Psoas muscle (tissue), 8 donors: Measurements from ENCODE around the gene RBM18. TPM values are rescaled to one million over a fixed set of nuclear protein-coding genes. Genes with fewer than 3 reads are reported as not detected.
A peak's percentile ranks its signal among the peaks of the same experiment; 100 is the strongest.

Experiments used
- ATAC-seq, 4 donors: fragments of 200-7000 bp; cut with Tn5 transposase; one replicate each; pipeline ENCODE4 v1.9.1; 2020; ENCODE audit warnings: moderate library complexity in 3 of 4, mild to moderate bottlenecking in 2 of 4
- DNase-seq, 2 donors: peaks; one replicate each; pipeline ENCODE4 v3.0.0-alpha.2; 2020
- H3K27ac ChIP-seq: fragments of 200-600 bp; one replicate; pipeline ENCODE4 v1.8.0; 2022
- H3K27me3 ChIP-seq, 3 donors: fragments of 200-600 bp in 1 of 3; one replicate each; pipeline versions ENCODE4 v1.6.1 to v1.8.0; 2013 to 2022; ENCODE audit warnings: low read length in 2 of 3, mild to moderate bottlenecking in 2 of 3, moderate library complexity in 1 of 3; ENCODE audit not compliant: insufficient read depth in 3 of 3
- H3K36me3 ChIP-seq, 2 donors: fragments of 200-600 bp in 1 of 2; one replicate each; pipeline versions ENCODE4 v1.6.1 to v1.8.0; 2013 to 2022; ENCODE audit warnings: low read depth in 1 of 2, mild to moderate bottlenecking in 1 of 2, moderate library complexity in 1 of 2; ENCODE audit not compliant: insufficient read depth in 1 of 2
- H3K4me1 ChIP-seq: fragments of 200-600 bp; one replicate; pipeline ENCODE4 v1.8.0; 2022
- H3K4me3 ChIP-seq: fragments of 200-600 bp; one replicate; pipeline ENCODE4 v1.8.0; 2022; ENCODE audit warnings: mild to moderate bottlenecking
- H3K9me3 ChIP-seq: fragments of 200-600 bp; one replicate; pipeline ENCODE4 v1.8.0; 2022
- WGBS, 3 donors: extraction: QIAGEN DNeasy Blood & Tissue Kit; methylation state at CpG; one replicate each; pipeline versions ENCODE4 v1.1.6 to v1.1.7; 2013; 5-methylcytosine and 5-hydroxymethylcytosine counted together
- intact Hi-C, 2 donors: fragments of 100-400 bp; cut with DNase I; formaldehyde crosslinking; loops; one replicate each; pipeline versions ENCODE4 v1.11.0 to v1.14.2; 2022
- polyA plus RNA-seq, 3 donors: library from polyadenylated mRNA; stranded (reverse); fragments of 200-250 nt; gene quantifications; one replicate each; pipeline ENCODE4 v1.2.3, GENCODE V29; 2013
- total RNA-seq, 4 donors: library from RNA; stranded (reverse); fragmentation: NEBNext Ultra II Directional in 2 of 4; extraction: Animal tissue kit (Norgen Biotek cat#: 25700) in 2 of 4; gene quantifications; one replicate each; pipeline versions ENCODE4 v1.2.1 to v1.2.4, GENCODE V29; 2021 to 2023
- TF ChIP-seq, protein P1 (sequence below): fragments of 200-600 bp; IDR thresholded peaks from one replicate; pipeline ENCODE4 v1.8.0; 2022; ENCODE audit warnings: antibody characterized with exemption
- donor health status: healthy with polysubstance abuse.
- donor health status: DM: no; HTN: no; CAD: no; lungs with moderate emphysema.
- donor health status: Bipolar disorder and iron deficiency.
- donor health status: healthy.
- donor health status: DM: yes; HTN: yes; CAD: no.
- donor health status: DM: no; HTN: no; CAD: no.
- donor health status: DM: no; HTN: no; CAD: no.
- donor health status: DM: yes; HTN: yes; CAD: no.

Gene RBM18
- total and polyA plus RNA-seq, 7 donors: 16.8 to 41.7 (median 33.7) TPM

DNA sequence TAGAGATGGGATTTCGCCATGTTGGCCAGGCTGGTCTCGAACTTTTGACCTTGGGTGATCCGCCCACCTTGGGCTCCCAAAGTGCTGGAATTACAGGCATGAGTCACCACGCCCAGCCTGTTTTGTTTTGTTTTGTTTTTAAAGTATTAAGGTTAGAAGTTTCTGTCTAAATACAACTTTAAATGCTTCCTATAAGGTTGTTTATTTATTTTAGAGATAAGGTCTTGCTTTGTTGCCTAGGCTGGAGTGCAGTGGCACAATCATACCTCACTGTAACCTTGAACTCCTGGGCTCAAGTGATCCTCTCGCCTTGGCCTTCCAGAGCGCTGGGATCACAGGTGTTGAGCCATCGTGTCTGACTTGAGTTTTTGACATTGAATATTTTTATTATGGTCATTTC, 11.5 kb upstream of the RBM18 start:
- Histone ChIP-seq H3K4me3 (no peak overlapping the region), H3K27ac (no peak overlapping the region), H3K9me3 (peaks cover 12% of the 10 kb centered on the region), H3K4me1 (no peaks in the 10 kb centered on the region), H3K27me3 (no peaks in the 10 kb centered on the region), H3K36me3 (peaks cover 6 to 41% of the 10 kb centered on the region in 2 donors)
- DNase-seq: no peak
- no peak for ATAC-seq
- TF ChIP-seq, protein P1, sequence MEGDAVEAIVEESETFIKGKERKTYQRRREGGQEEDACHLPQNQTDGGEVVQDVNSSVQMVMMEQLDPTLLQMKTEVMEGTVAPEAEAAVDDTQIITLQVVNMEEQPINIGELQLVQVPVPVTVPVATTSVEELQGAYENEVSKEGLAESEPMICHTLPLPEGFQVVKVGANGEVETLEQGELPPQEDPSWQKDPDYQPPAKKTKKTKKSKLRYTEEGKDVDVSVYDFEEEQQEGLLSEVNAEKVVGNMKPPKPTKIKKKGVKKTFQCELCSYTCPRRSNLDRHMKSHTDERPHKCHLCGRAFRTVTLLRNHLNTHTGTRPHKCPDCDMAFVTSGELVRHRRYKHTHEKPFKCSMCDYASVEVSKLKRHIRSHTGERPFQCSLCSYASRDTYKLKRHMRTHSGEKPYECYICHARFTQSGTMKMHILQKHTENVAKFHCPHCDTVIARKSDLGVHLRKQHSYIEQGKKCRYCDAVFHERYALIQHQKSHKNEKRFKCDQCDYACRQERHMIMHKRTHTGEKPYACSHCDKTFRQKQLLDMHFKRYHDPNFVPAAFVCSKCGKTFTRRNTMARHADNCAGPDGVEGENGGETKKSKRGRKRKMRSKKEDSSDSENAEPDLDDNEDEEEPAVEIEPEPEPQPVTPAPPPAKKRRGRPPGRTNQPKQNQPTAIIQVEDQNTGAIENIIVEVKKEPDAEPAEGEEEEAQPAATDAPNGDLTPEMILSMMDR: no peak
- WGBS, 3 donors: 94 to 96% (median 94%) methylated on average over 7 of the region's 7 CpGs
- intact Hi-C loops: no loop called here

DNA sequence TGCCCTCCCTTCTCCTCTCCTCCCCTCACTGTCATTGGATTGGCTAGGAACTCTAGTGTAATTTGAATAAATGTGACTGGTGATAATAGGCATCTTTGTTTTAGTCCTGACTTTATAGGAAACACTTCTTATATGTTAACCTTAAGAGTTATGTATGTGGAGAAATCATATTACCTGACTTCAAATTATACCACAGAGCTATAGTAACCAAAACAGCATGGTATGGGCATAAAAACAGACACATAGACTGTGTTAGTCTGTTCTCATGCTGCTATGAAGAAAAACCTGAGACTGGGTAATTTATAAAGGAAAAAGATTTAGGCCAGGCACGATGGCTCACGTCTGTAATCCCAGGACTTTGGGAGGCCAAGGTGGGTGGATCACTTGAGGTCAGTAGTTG, 9.4 kb upstream of the RBM18 start:
- DNase-seq (no peak), ATAC-seq (no peak)
- Histone ChIP-seq H3K9me3 (peaks cover 12% of the 10 kb centered on the region), H3K27me3 (no peaks in the 10 kb centered on the region), H3K4me3 (no peak overlapping the region), H3K36me3 (peaks cover 10 to 34% of the 10 kb centered on the region in 2 donors), H3K4me1 (no peaks in the 10 kb centered on the region), H3K27ac (no peak overlapping the region)
- intact Hi-C loops: no loop called here
- TF ChIP-seq, protein P1: no peak
- WGBS, 3 donors: 79 to 87% (median 86%) methylated on average over 2 of the region's 2 CpGs

DNA sequence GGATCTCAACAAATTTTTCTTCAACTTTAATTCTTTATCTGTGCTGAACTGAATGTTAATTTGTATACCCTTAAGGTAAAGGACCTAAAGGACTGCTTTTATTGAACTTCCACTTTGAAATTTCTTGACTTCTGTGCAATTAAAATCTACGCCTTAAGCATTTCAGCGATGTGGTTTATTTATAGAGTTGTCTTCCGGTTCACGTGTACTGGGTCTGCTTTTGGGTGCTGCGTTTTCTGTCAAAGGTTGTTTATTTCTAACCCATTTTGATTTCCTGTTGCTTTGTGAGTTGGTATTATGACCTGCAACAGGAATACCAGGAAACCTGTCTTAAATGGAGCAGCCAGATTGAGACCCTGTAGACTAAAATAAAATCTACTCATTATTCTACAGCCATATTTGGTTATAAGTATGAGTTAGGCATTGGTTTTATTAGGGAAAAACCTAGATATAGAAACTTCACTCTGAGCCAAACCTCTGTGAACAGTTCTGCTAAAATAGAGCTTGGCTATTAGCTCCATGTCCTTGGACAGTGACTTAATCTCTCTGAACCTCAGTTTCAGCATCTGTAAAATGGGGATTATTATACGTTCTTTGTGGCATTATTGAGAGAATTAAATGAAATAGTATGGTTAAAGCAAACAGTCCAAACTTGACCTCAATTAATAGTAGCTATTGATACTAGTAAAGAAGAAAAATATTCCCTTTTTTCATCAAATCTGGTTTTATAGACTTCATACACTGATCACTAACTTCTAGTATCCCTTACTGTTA, 3.6 kb upstream of the RBM18 start:
- Histone ChIP-seq H3K27ac (no peak overlapping the region), H3K4me1 (peaks cover 29% of the 10 kb centered on the region), H3K27me3 (no peaks in the 10 kb centered on the region), H3K36me3 (peaks cover 10 to 24% of the 10 kb centered on the region in 2 donors), H3K9me3 (no peaks in the 10 kb centered on the region), H3K4me3 (no peak overlapping the region)
- DNase-seq (no peak), ATAC-seq (no peak)
- intact Hi-C loops: no loop called here
- WGBS, 3 donors: 68 to 80% (median 69%) methylated on average over 6 of the region's 6 CpGs
- TF ChIP-seq, protein P1: no peak

DNA sequence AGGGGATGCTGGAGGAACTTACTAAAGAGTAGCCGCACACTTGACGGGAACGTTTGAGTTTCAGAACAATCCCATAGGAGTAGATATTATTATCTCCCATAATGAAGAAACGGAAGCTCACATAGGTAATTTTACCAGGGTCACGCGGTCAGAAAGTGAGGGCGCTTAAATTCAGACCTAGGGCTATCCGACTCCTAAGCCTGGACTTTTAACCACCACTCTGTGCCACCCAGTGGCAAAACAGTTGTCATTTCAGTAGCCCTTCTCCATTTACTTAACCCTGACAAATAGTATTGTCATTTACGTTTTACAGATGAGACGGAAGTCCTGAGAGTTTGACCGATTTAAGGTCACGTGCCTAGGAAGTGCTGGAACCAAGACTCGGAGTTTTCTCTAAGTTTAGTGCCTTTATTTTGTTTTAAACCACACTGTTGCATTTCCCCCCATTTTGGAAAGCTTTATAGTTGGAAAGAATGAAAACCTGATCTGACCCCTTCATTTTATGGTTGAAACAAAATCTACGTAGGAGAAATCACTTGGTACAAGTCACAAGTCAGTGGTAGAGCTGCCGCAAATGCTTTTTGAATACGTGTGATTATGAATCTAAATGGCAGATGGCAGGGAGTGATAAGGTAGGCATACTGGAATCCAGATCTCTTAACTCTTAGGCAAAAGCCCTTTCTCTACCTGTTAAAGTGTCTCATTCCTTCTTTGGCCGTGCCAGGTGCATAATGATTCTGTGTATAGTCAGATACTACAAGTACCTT, 692 bp upstream of the RBM18 start:
- peaks cover 49% of the 10 kb centered on the region for H3K4me1 ChIP-seq
- TF ChIP-seq, protein P1: peak; percentile 6

More for the DNA sequence above, 692 bp upstream of the RBM18 start:
- WGBS, 3 donors: 6 to 8% (median 7%) methylated on average over 17 of the region's 17 CpGs
- intact Hi-C loops: loop anchor here in 1 of 2 donors (1.0 kb wide), 1 partner anchor 106 kb away; the partner anchor contains the start of genes MORN5 and NDUFA8
- Histone ChIP-seq H3K27me3 (no peaks in the 10 kb centered on the region), H3K36me3 (peaks cover 3 to 10% of the 10 kb centered on the region in 2 donors), H3K4me3 (peak overlapping the region; percentile 73), H3K27ac (peak overlapping the region; percentile 93), H3K9me3 (no peaks in the 10 kb centered on the region)
- peak; percentile 39 to 59 (median 48) for ATAC-seq
- DNase-seq: no peak
